IMR-90 (cell line): ENCODE measurements around the gene STMN3. TPM values are rescaled to one million over a fixed set of nuclear protein-coding genes. Genes with fewer than 3 reads are reported as not detected.

Experiments used
- ATAC-seq: fragments of 200-7000 bp; cut with Tn5 transposase; 2 replicates; pipeline ENCODE4 v1.9.1; 2020; ENCODE audit warnings: low read depth, mild to moderate bottlenecking, moderate library complexity
- BruUV-seq: library from RNA; stranded (reverse); fragments of 400-500 nt; replicated peaks from 2 replicates; lab custom pipeline; 2021; lab: Mats Ljungman, UMichigan
- CTCF ChIA-PET: fragments of 300-600 bp; formaldehyde crosslinking; extraction: SDS; loops from one replicate; lab custom pipeline; 2021; ENCODE audit warnings: antibody characterized with exemption; lab: Yijun Ruan, JAX
- POLR2A ChIA-PET: fragments of 300-600 bp; sonication (Branson Sonifier 250); formaldehyde crosslinking; loops from one replicate; lab custom pipeline; 2022; ENCODE audit warnings: antibody characterized with exemption; ENCODE audit not compliant: unreplicated experiment; lab: Charles Lee
- DNase-seq: peaks from one replicate; pipeline ENCODE4 v3.0.0; 2013
- H2AFZ ChIP-seq: replicated peaks from 2 replicates; pipeline ENCODE3; 2013; ENCODE audit warnings: low read length, mild to moderate bottlenecking; ENCODE audit not compliant: poor library complexity
- H2AK5ac ChIP-seq: 2 replicates; pipeline ENCODE4 v1.6.1; 2013; ENCODE audit warnings: low read depth, low read length, inconsistent platforms
- H2AK9ac ChIP-seq: replicated peaks from 2 replicates; pipeline ENCODE3; 2013; ENCODE audit warnings: mild to moderate bottlenecking, low read depth, low read length, moderate library complexity; ENCODE audit not compliant: poor library complexity
- H2BK120ac ChIP-seq: 2 replicates; pipeline ENCODE4 v1.6.1; 2013; ENCODE audit warnings: low read depth, low read length, inconsistent platforms
- H2BK15ac ChIP-seq: 3 replicates; pipeline ENCODE4 v1.6.1; 2013; ENCODE audit warnings: low read depth, low read length, inconsistent platforms
- H2BK20ac ChIP-seq: 2 replicates; pipeline ENCODE4 v1.6.1; 2013; ENCODE audit warnings: low read depth, mild to moderate bottlenecking, inconsistent platforms, low read length, moderate library complexity
- H2BK5ac ChIP-seq: 2 replicates; pipeline ENCODE4 v1.6.1; 2013; ENCODE audit warnings: mild to moderate bottlenecking, low read depth, low read length, inconsistent platforms; ENCODE audit not compliant: poor library complexity, severe bottlenecking
- H3K14ac ChIP-seq: replicated peaks from 2 replicates; pipeline ENCODE4 v1.6.1; 2013; ENCODE audit warnings: low read depth, low read length, inconsistent platforms
- H3K18ac ChIP-seq: 2 replicates; pipeline ENCODE4 v1.6.1; 2013; ENCODE audit warnings: low read depth, low read length, control low read depth
- H3K23ac ChIP-seq: 2 replicates; pipeline ENCODE4 v1.6.1; 2013; ENCODE audit warnings: low read depth, low read length, inconsistent platforms
- H3K27ac ChIP-seq: 2 replicates; pipeline ENCODE4 v1.5.1; 2013; ENCODE audit warnings: mild to moderate bottlenecking, control low read depth, low read length; ENCODE audit not compliant: insufficient read depth
- H3K27me3 ChIP-seq: 2 replicates; pipeline ENCODE4 v1.6.1; 2013; ENCODE audit warnings: low read length; ENCODE audit not compliant: control insufficient read depth, insufficient read depth
- H3K36me3 ChIP-seq: 2 replicates; pipeline ENCODE4 v1.6.1; 2013; ENCODE audit warnings: low read length, mixed read lengths; ENCODE audit not compliant: control insufficient read depth, insufficient read depth
- H3K4ac ChIP-seq: 2 replicates; pipeline ENCODE4 v1.6.1; 2013; ENCODE audit warnings: low read depth, low read length, inconsistent platforms
- H3K4me1 ChIP-seq: 2 replicates; pipeline ENCODE4 v1.6.1; 2013; ENCODE audit warnings: low read length, mixed read lengths; ENCODE audit not compliant: control insufficient read depth, insufficient read depth
- H3K4me2 ChIP-seq: 2 replicates; pipeline ENCODE4 v1.6.1; 2013; ENCODE audit warnings: low read depth, mild to moderate bottlenecking, control low read depth, low read length, moderate library complexity
- H3K4me3 ChIP-seq: 2 replicates; pipeline ENCODE4 v1.5.1; 2013; ENCODE audit warnings: low read depth, mild to moderate bottlenecking, control low read depth, low read length, moderate library complexity; ENCODE audit not compliant: insufficient read depth
- H3K56ac ChIP-seq: 2 replicates; pipeline ENCODE4 v1.6.1; 2013; ENCODE audit warnings: low read length, inconsistent platforms; ENCODE audit not compliant: insufficient read depth; ENCODE audit errors: extremely low read depth
- H3K79me1 ChIP-seq, 2 experiments: 2 replicates each; pipeline ENCODE4 v1.6.1; 2013; ENCODE audit warnings: low read length in 2 of 2, inconsistent platforms in 1 of 2, low read depth in 1 of 2
- H3K9ac ChIP-seq: 2 replicates; pipeline ENCODE4 v1.6.1; 2013; ENCODE audit warnings: low read depth, low read length, control low read depth
- H3K9me1 ChIP-seq: 2 replicates; pipeline ENCODE4 v1.6.1; 2013; ENCODE audit warnings: low read length, inconsistent platforms; ENCODE audit not compliant: insufficient read depth
- H3K9me3 ChIP-seq: 2 replicates; pipeline ENCODE4 v1.6.1; 2013; ENCODE audit warnings: low read length; ENCODE audit not compliant: control insufficient read depth, insufficient read depth
- H4K20me1 ChIP-seq: 2 replicates; pipeline ENCODE4 v1.6.1; 2013; ENCODE audit warnings: low read length, inconsistent platforms; ENCODE audit not compliant: insufficient read depth
- H4K5ac ChIP-seq: 2 replicates; pipeline ENCODE4 v1.6.1; 2013; ENCODE audit warnings: mild to moderate bottlenecking, low read depth, low read length, control low read depth
- H4K8ac ChIP-seq, 2 experiments: 2 replicates each; pipeline ENCODE4 v1.6.1; 2013; ENCODE audit warnings: low read depth in 2 of 2, low read length in 2 of 2, control low read depth in 1 of 2, inconsistent platforms in 1 of 2
- H4K91ac ChIP-seq: 2 replicates; pipeline ENCODE4 v1.6.1; 2013; ENCODE audit warnings: low read depth, low read length, inconsistent platforms; ENCODE audit not compliant: insufficient read depth
- CEBPB ChIP-seq: IDR thresholded peaks from 2 replicates; pipeline ENCODE4 v1.6.1; 2012; ENCODE audit warnings: low read depth, low read length, improper control_type of control experiment
- ELK1 ChIP-seq: fragments of 150-350 bp; IDR thresholded peaks from 2 replicates; pipeline ENCODE4 v1.6.1; 2016; ENCODE audit warnings: low read depth, mild to moderate bottlenecking, low read length, moderate library complexity, borderline replicate concordance
- FOS ChIP-seq: fragments of 150-350 bp; IDR thresholded peaks from 2 replicates; pipeline ENCODE4 v1.6.1; 2016; ENCODE audit warnings: low read depth, low read length
- MAFK ChIP-seq: IDR thresholded peaks from 2 replicates; pipeline ENCODE4 v1.6.1; 2012; ENCODE audit warnings: low read depth, low read length, improper control_type of control experiment
- MAZ ChIP-seq: IDR thresholded peaks from 2 replicates; pipeline ENCODE4 v1.6.1; 2012; ENCODE audit warnings: low read depth, mild to moderate bottlenecking, low read length, improper control_type of control experiment, moderate library complexity, borderline replicate concordance
- MXI1 ChIP-seq: IDR thresholded peaks from 2 replicates; pipeline ENCODE4 v1.6.1; 2012; ENCODE audit warnings: low read depth, mild to moderate bottlenecking, low read length, moderate library complexity, borderline replicate concordance
- NFE2L2 ChIP-seq: fragments of 150-350 bp; IDR thresholded peaks from 2 replicates; pipeline ENCODE4 v1.6.1; 2016; ENCODE audit warnings: low read depth, mild to moderate bottlenecking, low read length
- POLR2A ChIP-seq: IDR thresholded peaks from 2 replicates; pipeline ENCODE4 v1.6.1; 2012; ENCODE audit warnings: mild to moderate bottlenecking, low read depth, low read length
- RAD21 ChIP-seq: IDR thresholded peaks from 2 replicates; pipeline ENCODE4 v1.6.1; 2012; ENCODE audit warnings: low read length, improper control_type of control experiment
- RCOR1 ChIP-seq: IDR thresholded peaks from 2 replicates; pipeline ENCODE4 v1.6.1; 2012; ENCODE audit warnings: mild to moderate bottlenecking, low read length, improper control_type of control experiment; ENCODE audit not compliant: insufficient replicate concordance
- RFX5 ChIP-seq: IDR thresholded peaks from 2 replicates; pipeline ENCODE4 v1.8.0; 2012; ENCODE audit warnings: low read depth, mild to moderate bottlenecking, low read length, moderate library complexity
- SMC3 ChIP-seq: fragments of 150-350 bp; IDR thresholded peaks from 2 replicates; pipeline ENCODE4 v1.6.1; 2016; ENCODE audit warnings: low read depth, mild to moderate bottlenecking, antibody characterized with exemption, low read length, moderate library complexity
- USF2 ChIP-seq: fragments of 150-350 bp; IDR thresholded peaks from 2 replicates; pipeline ENCODE4 v1.6.1; 2017; ENCODE audit warnings: mild to moderate bottlenecking, antibody characterized with exemption, low read length, low read depth
- WGBS, 2 experiments: methylation state at CpG; one replicate each; pipeline versions ENCODE4 v1.1.5 to v1.1.7; 2013; ENCODE audit warnings: missing lambda C conversion rate in 2 of 2; ENCODE audit not compliant: insufficient read length in 1 of 2; ENCODE audit errors: extremely low coverage in 2 of 2; 5-methylcytosine and 5-hydroxymethylcytosine counted together
- dilution Hi-C: fragments of 300-500 bp; cut with HindIII; formaldehyde crosslinking; loops from one replicate; pipeline ENCODE4 v1.14.3; 2018; ENCODE audit warnings: low sequenced_read_pairs; ENCODE audit not compliant: unreplicated experiment
- in situ Hi-C: fragments of 300-500 bp; cut with MboI; formaldehyde crosslinking; loops from 3 replicates; pipeline ENCODE4 v1.14.3; 2019; ENCODE audit warnings: low sequenced_read_pairs, inconsistent platforms, mixed read lengths
- intact Hi-C: fragments of 100-400 bp; cut with micrococcal nuclease; formaldehyde crosslinking; loops from 2 replicates; pipeline ENCODE4 v1.10.0; 2022
- polyA plus RNA-seq, 3 experiments: library from polyadenylated mRNA; depleted of rRNA; stranded (reverse); fragments of >200 nt; gene quantifications; 2 replicates each; pipeline ENCODE4 v1.2.3, GENCODE V29; 2012; ENCODE audit warnings: low replicate concordance in 1 of 3
- total RNA-seq: library from RNA; depleted of rRNA; stranded (reverse); fragments of >200 nt; gene quantifications from 2 replicates; pipeline ENCODE4 v1.2.3, GENCODE V29; 2012
- TF ChIP-seq, protein P1 (sequence below): conservative IDR thresholded peaks from 2 replicates; pipeline ENCODE4 v1.5.1; 2012; ENCODE audit warnings: mild to moderate bottlenecking, low read depth, low read length, improper control_type of control experiment

Gene STMN3
- total and polyA plus RNA-seq, 2 of the 4 experiments (the other 2 are of a cell fraction) = 20.3 to 62.3 TPM

DNA sequence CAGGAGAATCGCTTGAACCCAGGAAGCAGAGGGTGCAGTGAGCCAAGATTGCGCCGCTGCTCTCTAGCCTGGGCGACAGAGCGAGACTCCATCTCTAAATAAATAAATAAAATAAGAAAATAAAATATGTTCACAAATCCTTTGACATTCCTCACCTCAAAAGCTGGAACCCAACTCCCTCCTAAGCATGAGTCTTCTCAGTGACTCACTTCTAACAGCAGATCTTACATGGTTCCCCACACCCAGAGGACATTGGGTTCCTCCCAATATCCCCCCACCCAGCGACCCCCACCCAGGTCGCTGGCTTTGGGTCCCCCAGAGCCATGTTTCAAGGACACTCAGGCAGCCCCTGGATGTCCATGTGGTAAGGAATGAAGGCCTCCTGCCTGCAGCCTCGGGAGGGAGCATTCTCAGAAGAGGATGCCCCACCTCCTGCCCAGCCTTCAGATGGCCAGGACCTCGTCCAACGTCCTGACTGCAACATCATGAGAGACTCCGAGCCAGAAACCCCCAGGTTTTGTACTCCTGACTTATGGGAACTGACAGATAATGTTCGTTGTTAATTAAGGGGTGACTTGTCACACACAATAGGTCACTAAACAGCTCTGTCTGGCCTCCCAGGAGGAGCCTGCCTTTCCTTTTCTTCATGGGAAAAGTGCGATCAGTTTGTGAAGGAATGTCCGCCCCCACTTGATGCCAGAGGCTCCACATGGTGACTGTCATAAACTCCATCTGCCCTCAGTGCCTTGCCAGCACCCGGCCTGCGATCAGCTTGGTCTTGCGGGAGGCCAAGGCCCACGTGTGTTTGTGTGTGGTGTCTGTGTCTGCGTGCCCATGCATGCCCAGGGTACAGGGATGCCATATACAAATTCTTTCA lies 16.2 kb downstream of the STMN3 start:
- Histone ChIP-seq H3K9me1 (no peaks in the 10 kb centered on the region), H2AK5ac (no peak overlapping the region), H2BK120ac (no peak overlapping the region), H4K20me1 (no peaks in the 10 kb centered on the region), H3K4me1 (peaks cover 2% of the 10 kb centered on the region; the same call in 1 of the 2 replicates), H4K91ac (no peak overlapping the region), H3K14ac (peak overlapping the region; percentile 17; the same call in 1 of the 2 replicates), H3K27ac (no peak overlapping the region), H3K4ac (peak overlapping the region; percentile 8; the same call in 1 of the 2 replicates), H3K79me1 (no peaks in the 10 kb centered on the region), H3K18ac (no peak overlapping the region), H2BK5ac (no peak overlapping the region), H2BK15ac (no peak overlapping the region), H4K8ac (0 out of 4 replicates have a peak overlapping the region, but pooled peaks of 1 of the 2 experiments have one; percentile 10), H3K27me3 (no peaks in the 10 kb centered on the region), H2BK20ac (no peak overlapping the region), H3K9ac (no peak overlapping the region), H3K9me3 (no peaks in the 10 kb centered on the region), H3K23ac (no peak overlapping the region), H2AFZ (peak overlapping the region; percentile 84), H4K5ac (no peak overlapping the region; the same call in 1 of the 2 replicates), H3K36me3 (no peaks in the 10 kb centered on the region), H2AK9ac (no peak overlapping the region), H3K56ac (no peak overlapping the region), H3K4me3 (no peak overlapping the region), H3K4me2 (no peak overlapping the region)
- 100% methylated on average over 3 of the region's 19 CpGs; no CpG with 5 or more reads in 1 of the 2 experiments for WGBS, 2 experiments
- dilution Hi-C loops = no loop called here
- ATAC-seq = no peak
- peak; percentile 26 for DNase-seq
- in situ Hi-C loops = no loop called here
- POLR2A ChIA-PET = no interaction called here
- BruUV-seq = no TSS peak
- CTCF ChIA-PET = no interaction called here
- intact Hi-C loops = no loop called here
- TF ChIP-seq MAZ (no peak), NFE2L2 (no peak), MXI1 (no peak), SMC3 (no peak), RCOR1 (no peak), USF2 (no peak), RAD21 (no peak), ELK1 (no peak), POLR2A (no peak), RFX5 (no peak), CEBPB (no peak), FOS (no peak), MAFK (no peak)
- TF ChIP-seq, protein P1, sequence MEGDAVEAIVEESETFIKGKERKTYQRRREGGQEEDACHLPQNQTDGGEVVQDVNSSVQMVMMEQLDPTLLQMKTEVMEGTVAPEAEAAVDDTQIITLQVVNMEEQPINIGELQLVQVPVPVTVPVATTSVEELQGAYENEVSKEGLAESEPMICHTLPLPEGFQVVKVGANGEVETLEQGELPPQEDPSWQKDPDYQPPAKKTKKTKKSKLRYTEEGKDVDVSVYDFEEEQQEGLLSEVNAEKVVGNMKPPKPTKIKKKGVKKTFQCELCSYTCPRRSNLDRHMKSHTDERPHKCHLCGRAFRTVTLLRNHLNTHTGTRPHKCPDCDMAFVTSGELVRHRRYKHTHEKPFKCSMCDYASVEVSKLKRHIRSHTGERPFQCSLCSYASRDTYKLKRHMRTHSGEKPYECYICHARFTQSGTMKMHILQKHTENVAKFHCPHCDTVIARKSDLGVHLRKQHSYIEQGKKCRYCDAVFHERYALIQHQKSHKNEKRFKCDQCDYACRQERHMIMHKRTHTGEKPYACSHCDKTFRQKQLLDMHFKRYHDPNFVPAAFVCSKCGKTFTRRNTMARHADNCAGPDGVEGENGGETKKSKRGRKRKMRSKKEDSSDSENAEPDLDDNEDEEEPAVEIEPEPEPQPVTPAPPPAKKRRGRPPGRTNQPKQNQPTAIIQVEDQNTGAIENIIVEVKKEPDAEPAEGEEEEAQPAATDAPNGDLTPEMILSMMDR = no peak
